Measurements from ENCODE around the gene MYPOP. TPM values are rescaled to one million over a fixed set of nuclear protein-coding genes. Genes with fewer than 3 reads are reported as not detected.

Gene MYPOP
- total and polyA plus RNA-seq, 9 of the 15 experiments (the other 6 are each of a cell fraction or from before 2014, with no cell fraction given) = 0.32 to 7.6 (median 1.6) TPM

- TF ChIP-seq ZBTB43 (CRISPR knock-in tag; IDR thresholded peaks at IDR 0.05) = no peak
- TF ChIP-seq HDAC1 (IDR thresholded peaks at IDR 0.05) = no peak
- TF ChIP-seq ZNF436 (CRISPR knock-in tag; IDR thresholded peaks at IDR 0.05) = no peak
- TF ChIP-seq MEIS2 (IDR thresholded peaks at IDR 0.05; ENCODE audit: partially characterized antibody) = no peak
- TF ChIP-seq ATF1 (CRISPR knock-in tag; IDR thresholded peaks at IDR 0.05) = no peak
- no peak; the same call in 1 of the 2 replicates for TF ChIP-seq ATF1 (tag; IDR thresholded peaks at IDR 0.05)
- TF ChIP-seq RBM22 (IDR thresholded peaks at IDR 0.05; ENCODE audit: low read depth, low read length, poor library complexity, severe bottlenecking) = no peak
- TF ChIP-seq MYBL2 (IDR thresholded peaks at IDR 0.05; ENCODE audit: low read depth) = no peak
- no peak for TF ChIP-seq MYBL2 (CRISPR knock-in tag; IDR thresholded peaks at IDR 0.05; ENCODE audit: borderline replicate concordance)
- no peak for TF ChIP-seq GATAD2A (IDR thresholded peaks at IDR 0.05)
- 0 out of 2 replicates have a peak, but pooled peaks have one; percentile 41 for TF ChIP-seq ZBTB33 (CRISPR knock-in tag; IDR thresholded peaks at IDR 0.05)
- TF ChIP-seq HMGXB4 (CRISPR knock-in tag; IDR thresholded peaks at IDR 0.05) = no peak
- TF ChIP-seq L3MBTL2 (IDR thresholded peaks at IDR 0.05) = no peak
- no peak for TF ChIP-seq RBM14 (IDR thresholded peaks at IDR 0.05; ENCODE audit: borderline replicate concordance, insufficient read depth, low read depth, low read length)
- TF ChIP-seq HNRNPUL1 (IDR thresholded peaks at IDR 0.05; ENCODE audit: low read length) = no peak
- no peak for TF ChIP-seq THAP7 (CRISPR knock-in tag; IDR thresholded peaks at IDR 0.05)
Observed at GRCh38 chr19:45887200-45887710, 15.2 kb downstream of the MYPOP start (continued).
